ENCODE results near the gene MARCO.

The MARCO gene

GRCh38 chr2:118979152-118979861 is 37.3 kb downstream of the MARCO start:
- intact Hi-C loops (cut with DNase I; ENCODE audit: low total_unique reads), result no loop called here
- Histone ChIP-seq H3K4me1 (no peaks in the 10 kb centered on the region), H3K27ac (no peak overlapping the region), H3K4me3 (no peak overlapping the region), H3K27me3 (peaks cover 0 to 9% of the 10 kb centered on the region in 2 donors), H3K9me3 (peaks cover 0 to 5% (median 0%) of the 10 kb centered on the region in 3 donors), H3K36me3 (no peaks in the 10 kb centered on the region)
- no peak for TF ChIP-seq CTCF (IDR thresholded peaks at IDR 0.05)
- DNase-seq, result peak in 1 of 2 donors; percentile 51

GRCh38 chr2:118980022-118980421 is 38.0 kb downstream of the MARCO start:
- no peaks in the 10 kb centered on the region for H3K4me1 ChIP-seq
- peaks cover 0 to 6% of the 10 kb centered on the region in 2 donors for H3K27me3 ChIP-seq
- H3K27ac ChIP-seq, result no peak overlapping the region
- no peak for TF ChIP-seq CTCF (IDR thresholded peaks at IDR 0.05)
- DNase-seq, result no peak
- H3K9me3 ChIP-seq, result peaks cover 0 to 5% (median 0%) of the 10 kb centered on the region in 3 donors
- no peaks in the 10 kb centered on the region for H3K36me3 ChIP-seq
- H3K4me3 ChIP-seq, result no peak overlapping the region
- intact Hi-C loops (cut with DNase I; ENCODE audit: low total_unique reads), result no loop called here

- H3K36me3 ChIP-seq, result no peaks in the 10 kb centered on the region
- peaks cover 0 to 5% (median 0%) of the 10 kb centered on the region in 3 donors for H3K9me3 ChIP-seq
- peaks cover 0 to 6% of the 10 kb centered on the region in 2 donors for H3K27me3 ChIP-seq
- no peak overlapping the region for H3K4me3 ChIP-seq
- no peak for DNase-seq
- no peak for TF ChIP-seq CTCF (IDR thresholded peaks at IDR 0.05)
- H3K4me1 ChIP-seq, result no peaks in the 10 kb centered on the region
- no peak overlapping the region for H3K27ac ChIP-seq
- intact Hi-C loops (cut with DNase I; ENCODE audit: low total_unique reads), result no loop called here
Measured at GRCh38 chr2:118980573-118980972, 38.6 kb downstream of the MARCO start.

- DNase-seq, result no peak
- no peak for TF ChIP-seq CTCF (IDR thresholded peaks at IDR 0.05)
- Histone ChIP-seq H3K36me3 (no peaks in the 10 kb centered on the region), H3K27me3 (peaks cover 0 to 4% of the 10 kb centered on the region in 2 donors), H3K27ac (no peak overlapping the region), H3K4me3 (no peak overlapping the region), H3K9me3 (peaks cover 0 to 2% (median 0%) of the 10 kb centered on the region in 3 donors), H3K4me1 (no peaks in the 10 kb centered on the region)
- intact Hi-C loops (cut with DNase I; ENCODE audit: low total_unique reads), result no loop called here
Measured at GRCh38 chr2:118981632-118982031, 39.6 kb downstream of the MARCO start.

GRCh38 chr2:118982039-118982438 is 40.0 kb downstream of the MARCO start:
- no peaks in the 10 kb centered on the region for H3K36me3 ChIP-seq
- peaks cover 0 to 4% of the 10 kb centered on the region in 2 donors for H3K27me3 ChIP-seq
- no peak overlapping the region for H3K4me3 ChIP-seq
- no peaks in the 10 kb centered on the region for H3K4me1 ChIP-seq
- no peak overlapping the region for H3K27ac ChIP-seq
- no peaks in the 10 kb centered on the region for H3K9me3 ChIP-seq
- intact Hi-C loops (cut with DNase I; ENCODE audit: low total_unique reads), result no loop called here
- no peak for TF ChIP-seq CTCF (IDR thresholded peaks at IDR 0.05)
- peak in 1 of 2 donors; percentile 45 for DNase-seq
